Activated CD4-positive, alpha-beta T cell treated with anti-CD3 and anti-CD28 coated beads, Interleukin-2, Interleukin-6, amounts not matched to agents 100 ng/mL and 50 ng/mL, durations not matched to agents 16 hours and 8 hours (primary cell): ENCODE results near the gene IL36G.
A peak's percentile ranks its signal among the peaks of the same experiment; 100 is the strongest.

Source experiments
- DNase-seq: peaks from one replicate; pipeline ENCODE4 v3.0.0-alpha.2; 2020

IL36G gene

DNA sequence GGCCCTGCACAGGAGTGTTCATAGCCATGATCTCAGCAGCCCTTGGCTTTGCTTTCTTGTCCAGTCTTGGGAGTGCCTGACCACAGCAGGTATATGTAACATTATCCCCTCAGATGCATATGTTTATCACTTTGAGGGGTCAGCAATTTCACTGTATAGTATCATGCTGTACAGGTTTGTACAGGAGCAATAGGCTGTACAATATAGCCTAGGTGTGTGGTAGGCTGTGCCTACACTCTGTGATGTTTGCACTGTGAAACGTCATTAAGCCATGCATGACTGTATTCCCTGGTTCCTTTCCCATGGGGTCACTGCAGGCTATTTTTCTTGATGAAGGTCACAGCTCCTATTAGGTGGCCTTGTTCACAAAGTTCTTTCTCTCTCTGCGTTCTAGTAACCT, 4.7 kb upstream of the IL36G start:
- no peak for DNase-seq

DNA sequence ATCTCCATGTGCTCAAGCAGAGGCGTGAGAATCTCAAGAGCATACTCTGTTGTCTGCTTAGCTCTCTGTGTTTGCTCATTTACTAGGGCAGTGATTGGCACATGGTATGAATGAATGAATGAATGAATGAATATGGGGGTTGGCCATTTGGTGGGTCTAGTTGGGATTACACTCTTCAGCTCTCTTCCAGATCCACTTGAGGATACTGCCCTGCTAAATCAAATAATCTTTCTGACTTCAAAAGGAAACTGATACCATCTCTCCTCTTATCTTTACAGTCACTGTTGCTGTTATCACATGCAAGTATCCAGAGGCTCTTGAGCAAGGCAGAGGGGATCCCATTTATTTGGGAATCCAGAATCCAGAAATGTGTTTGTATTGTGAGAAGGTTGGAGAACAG, 1.9 kb downstream of the IL36G start:
- no peak for DNase-seq

DNA sequence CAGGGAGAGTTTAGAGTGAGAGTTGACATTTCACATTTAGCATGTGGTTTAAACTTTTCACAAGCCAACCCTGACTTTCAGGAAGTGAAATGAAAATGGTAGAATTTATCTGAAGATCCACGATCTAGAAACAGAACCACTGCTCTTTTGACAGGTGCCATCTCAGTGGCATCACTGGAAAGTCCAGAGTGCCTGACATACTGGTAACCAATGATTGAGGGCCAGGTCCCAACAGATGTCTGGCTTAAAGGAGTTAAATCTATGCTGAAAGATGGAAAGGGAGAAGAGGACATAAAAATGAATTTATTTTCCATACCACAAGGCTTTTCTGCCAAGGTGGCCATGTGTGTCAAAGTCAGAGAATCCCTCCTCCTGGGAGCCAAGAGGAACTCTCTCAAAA, 2.7 kb downstream of the IL36G start:
- no peak for DNase-seq

DNA sequence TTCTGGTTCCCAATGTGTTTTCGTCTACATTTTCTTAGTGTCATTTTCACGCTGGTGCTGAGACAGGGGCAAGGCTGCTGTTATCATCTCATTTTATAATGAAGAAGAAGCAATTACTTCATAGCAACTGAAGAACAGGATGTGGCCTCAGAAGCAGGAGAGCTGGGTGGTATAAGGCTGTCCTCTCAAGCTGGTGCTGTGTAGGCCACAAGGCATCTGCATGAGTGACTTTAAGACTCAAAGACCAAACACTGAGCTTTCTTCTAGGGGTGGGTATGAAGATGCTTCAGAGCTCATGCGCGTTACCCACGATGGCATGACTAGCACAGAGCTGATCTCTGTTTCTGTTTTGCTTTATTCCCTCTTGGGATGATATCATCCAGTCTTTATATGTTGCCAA, 7.3 kb downstream of the IL36G start:
- DNase-seq, result peak; percentile 15

DNA sequence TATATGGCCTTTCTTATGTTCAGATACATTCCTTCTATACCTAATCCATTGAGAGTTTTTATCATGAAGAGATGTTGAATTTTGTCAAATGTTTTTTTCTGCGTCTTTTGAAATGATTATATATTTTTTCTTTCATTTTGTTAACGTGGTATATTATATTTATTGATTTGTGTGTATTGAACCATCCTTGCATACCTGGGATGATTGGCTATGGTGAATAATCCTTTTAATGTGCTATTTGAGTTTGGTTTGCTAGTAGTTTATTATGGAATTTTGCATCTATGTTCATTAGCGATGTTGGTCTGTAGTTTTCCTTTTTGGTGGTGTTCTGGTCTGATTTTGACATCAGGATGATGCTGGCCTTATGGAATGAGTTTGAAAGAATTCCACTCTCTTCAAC, 11.8 kb downstream of the IL36G start:
- DNase-seq, result no peak

DNA sequence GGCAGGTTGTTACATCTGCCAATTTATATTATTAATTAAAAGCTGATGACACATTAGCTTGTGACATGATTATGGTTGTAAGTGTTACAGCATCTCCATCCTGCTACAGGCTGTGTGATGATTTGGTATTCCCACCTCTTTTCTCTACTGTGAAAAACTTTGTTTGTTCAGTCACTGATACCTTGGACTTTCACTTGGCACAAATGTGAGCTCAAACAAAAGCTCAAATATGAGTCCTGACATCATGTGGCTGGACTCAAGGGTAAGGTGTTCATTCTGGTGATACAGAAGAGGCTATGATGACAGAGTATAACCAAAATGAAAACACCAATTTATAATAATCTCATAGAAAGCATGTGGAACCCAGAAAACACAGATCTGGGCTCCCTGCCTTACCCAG, 16.0 kb downstream of the IL36G start:
- no peak for DNase-seq

DNA sequence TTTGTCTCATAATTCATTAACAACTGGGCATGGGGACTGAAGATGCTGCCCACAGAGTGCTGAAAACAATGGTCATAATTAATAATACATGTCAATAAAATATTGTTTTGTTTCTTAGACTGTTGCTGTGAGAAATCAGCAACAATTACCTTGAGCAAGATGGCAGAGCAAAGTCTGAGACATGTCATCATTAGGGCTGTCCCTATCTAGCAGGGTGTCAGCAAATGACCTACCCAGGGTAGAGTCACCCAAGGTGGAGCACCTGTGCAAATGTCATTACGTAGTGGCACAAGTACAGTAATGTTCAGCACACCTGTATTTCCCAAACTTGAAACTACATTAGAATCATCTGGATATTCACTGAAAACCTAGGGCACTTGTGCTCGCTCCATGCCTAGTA, 16.8 kb downstream of the IL36G start:
- DNase-seq, result no peak

DNA sequence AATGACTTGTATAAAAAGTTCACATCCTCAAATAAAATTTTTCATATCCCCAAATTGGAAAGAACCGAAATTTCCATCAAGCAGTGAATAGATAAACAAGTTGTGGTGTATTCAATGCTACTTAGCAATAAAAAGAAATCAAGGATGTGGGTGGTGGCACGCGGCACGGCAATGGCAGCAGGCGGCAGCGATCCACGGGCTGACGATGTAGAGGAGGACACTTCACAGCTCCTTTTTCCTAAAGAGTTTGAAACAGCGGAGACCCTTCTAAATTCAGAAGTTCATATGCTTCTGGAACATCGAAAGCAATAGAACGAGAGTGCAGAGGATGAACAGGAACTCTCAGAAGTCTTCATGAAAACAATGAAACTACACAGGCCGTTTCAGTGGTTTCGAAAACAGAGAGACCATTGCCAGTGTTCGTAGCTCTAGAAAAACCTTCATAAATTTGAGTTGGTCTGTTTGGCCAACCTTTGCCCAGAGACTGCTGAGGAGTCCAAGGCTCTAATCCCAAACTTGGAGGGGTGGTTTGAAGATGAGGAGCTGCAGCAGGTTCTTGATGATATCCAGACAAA, 17.6 kb downstream of the IL36G start:
- peak; percentile 9 for DNase-seq

DNA sequence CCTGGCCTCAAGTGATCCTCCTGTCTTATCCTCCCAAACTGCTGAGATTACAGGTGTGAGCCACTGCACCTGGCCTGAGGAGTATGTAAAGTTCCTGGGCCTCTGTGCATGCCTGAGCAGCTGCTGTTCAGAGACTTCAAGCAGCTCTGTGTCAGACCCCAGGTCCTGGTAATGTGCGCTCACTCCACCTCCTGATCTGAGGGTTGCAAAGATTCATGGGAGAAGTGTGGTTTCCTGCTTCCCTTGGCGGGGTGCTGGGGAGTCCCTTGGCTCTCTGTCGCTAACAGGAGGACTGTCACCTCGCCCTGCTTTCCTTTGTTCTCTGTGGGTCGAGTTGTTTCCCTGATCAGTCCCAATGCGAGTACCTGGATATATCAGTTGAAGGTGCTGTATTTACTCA, 18.8 kb downstream of the IL36G start:
- peak; percentile 61 for DNase-seq

DNA sequence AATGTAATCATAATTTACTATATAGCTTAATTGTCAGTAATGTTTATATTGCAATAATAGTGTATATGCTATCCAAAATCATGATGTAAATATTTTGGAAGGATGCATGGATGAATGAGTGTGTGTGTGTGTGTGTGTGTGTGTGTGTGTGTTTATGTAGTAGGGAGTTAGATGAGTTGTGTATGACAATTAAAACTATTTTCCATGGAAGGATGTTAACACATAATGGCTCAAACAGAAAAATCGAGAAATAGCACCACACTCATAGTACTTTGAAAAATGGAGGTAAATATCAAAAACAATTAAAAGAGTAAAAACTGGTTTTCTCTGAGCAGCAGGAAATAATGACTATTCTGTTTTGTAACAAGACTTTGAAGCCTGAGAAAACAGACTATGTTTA, 19.3 kb downstream of the IL36G start:
- no peak for DNase-seq

DNA sequence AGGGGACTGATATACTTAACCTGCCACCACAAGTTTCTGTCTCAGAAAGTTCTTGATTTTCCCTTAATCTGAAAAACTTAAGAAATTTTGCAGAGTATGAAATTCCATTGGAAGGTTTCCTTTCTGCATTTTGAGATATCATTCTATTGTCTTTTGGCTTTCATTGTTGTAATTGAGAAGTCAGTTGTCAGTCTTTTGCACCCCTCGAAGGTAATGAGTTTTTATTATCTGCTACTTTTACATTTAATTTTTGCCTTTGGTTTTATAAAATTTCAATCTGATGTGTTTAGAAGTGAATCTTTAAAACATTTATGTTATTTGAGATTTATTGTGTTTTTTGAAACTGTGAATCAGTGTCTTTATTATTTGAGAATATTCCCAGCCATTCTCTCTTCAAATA, 22.6 kb downstream of the IL36G start:
- no peak for DNase-seq

DNA sequence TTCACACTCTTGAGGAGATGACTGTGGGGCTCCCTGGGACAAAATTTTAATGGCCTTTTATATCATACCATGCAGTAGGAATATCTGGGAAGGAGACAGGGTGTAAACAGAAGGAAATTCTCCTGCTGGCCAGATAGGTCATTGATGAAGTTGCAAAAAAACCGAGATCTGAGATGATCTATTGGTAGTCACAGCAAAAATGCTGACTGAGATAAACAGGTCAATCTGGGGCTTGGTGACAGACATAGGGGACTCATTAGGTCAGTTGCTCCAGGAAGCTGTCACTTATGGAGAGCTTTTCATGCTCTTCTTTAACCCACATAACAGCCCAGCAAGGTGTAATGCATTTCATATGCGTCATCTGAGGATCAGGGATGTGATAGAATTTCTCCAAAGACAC, 24.9 kb downstream of the IL36G start:
- no peak for DNase-seq

DNA sequence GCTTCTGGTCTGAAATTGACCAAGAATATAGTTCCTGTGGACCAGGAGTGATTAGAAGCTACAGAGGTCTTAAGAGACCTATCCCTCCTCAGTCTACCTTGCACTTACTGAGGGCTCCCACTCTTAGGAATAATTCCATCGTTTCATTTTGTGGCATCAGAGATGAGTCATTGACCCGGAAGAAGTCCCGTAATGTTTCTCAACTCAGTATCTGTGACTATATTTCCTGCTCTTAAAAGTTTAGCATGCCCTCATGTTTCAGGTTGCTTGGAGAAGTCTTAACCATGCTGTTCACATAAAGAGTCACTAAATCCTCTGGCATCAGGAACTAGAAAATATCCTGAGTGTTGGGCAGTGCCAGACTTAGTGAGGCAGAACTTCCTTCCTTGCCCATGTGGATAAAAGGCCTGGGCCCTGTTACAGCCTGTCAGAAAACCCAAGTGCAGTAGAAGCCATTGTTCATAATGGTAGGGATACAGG, 27.3 kb downstream of the IL36G start, which contains the start of gene IL36A:
Gene IL36A, plus strand, starts transcription at position 430 of the 480 bp plus-strand sequence. CDS start 413 bp downstream, outside the sequence.
- no peak for DNase-seq

DNA sequence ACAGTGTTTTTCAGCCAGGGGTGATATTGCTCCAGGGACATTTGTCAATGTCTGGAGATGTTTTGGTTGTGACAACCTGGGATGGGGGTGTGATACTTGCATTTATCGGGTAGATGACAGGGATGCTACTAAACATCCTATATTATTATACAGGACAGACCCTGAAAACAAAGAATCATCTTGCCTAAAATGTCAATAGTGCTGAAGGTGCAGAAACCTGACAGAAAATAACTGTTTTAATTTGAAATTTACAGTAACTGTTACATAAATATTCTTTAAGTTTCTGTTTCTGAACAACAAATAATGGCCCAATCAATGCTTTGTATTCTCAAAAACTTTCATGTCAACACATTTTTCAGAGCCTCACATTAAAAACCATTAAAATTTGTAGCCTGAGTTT, 29.4 kb downstream of the IL36G start:
- no peak for DNase-seq

DNA sequence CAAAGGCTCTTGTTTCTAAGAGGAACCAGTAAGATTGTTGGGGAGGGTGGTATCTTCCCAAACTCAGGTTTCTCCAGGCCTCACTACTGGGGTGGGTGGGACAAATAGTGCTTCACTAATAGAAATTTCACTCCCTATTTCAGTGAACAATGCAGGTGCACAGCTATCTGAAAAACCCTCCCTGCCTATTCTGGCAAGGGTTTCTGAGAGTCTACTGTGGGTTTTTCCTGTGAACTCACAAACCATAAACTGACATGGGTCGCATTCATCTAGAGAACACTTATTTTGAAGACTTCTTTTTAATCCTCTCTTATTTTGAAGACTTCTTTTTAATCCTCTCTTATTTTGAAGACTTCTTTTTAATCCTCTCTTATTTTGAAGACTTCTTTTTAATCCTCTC, 31.8 kb downstream of the IL36G start:
- no peak for DNase-seq

DNA sequence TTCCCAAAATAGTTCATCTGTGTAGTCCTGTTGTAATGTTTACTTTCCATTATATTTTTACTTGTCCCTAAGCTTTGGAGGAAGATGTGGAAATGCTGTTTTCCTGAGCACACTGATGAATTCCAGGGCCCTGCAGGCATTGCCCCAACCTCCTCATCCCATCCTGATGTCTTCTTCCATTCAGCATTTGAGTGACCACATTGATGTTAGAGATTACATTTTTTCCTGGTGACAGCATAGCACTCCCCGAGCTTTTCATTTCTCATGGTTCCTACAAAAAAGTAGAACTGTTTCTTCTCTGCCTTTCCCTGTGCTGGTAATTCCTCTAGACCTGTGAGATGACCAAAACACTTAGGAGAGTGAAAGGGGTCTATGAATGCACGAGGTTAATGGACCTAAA, 32.3 kb downstream of the IL36G start:
- no peak for DNase-seq

DNA sequence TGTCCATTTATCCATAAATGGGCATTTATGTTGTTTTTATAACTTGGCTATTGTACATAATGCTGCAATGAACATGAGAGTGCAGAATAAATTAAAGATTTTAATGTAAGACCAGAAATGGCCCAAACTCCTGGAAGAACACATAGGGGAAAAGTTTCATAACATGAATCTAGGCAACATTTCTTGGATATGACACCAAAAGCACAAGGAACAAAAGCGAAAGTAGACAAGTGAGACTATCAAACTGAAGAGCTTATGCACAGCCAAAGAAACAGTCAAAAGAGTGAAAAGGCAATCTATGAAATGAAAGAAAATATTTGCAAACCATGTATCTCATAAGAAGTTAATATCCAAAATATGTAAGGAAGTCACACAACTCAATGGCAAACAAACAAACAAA, 33.3 kb downstream of the IL36G start:
- DNase-seq, result no peak

DNA sequence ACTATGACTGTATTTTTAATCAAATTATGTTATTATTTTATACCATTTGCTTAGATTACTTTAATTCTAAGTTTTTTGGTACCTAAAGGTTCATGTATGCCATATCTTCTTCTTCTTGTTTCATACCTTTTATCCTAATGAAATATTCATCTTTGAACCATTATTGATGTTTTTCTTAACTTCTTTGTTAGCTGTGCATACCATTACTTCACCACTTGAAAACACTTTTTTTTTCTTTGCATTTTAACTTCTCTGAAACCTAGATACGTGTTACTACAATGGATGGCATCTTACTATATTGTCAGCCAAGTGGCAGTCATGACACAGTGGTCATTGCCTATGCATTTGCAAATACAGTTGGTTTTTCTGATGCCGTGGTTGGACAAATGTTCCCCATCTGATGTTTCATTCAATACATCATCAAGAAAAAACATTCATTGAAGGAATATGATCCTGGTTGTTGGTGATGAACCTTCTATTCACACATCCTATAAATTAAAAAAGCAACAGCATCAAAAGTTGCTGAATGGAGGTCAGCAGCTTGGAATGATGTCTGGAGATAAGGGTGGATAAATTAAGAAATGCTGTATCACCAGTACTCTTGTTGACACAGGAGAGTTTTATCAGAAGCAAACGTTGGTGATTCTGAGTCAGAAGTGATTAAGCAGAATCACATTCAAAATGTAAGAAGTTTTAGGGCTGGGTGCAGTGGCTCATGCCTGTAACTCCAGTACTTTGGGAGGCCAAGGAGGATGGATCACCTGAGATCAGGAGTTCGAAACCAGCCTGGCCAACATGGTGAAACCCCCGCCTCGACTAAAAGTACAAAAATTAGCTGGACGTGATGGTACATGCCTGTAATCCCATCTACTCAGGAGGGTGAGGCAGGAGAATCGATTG, 34.9 kb downstream of the IL36G start:
- DNase-seq, result no peak

DNA sequence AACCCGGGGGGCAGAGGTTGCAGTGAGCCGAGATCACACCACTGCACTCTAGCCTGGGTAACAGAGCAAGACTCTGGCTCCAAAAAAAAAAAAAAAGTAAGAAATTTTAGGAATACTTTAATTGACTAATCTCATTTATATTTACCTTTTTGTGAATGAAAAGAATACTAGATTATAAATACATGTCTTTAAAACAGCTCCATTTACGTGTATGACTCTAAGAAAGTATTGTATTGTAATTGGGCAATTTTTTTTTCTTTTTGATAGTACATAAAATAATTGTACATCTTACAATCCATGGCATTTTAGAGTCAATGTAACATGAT, 35.5 kb downstream of the IL36G start:
- DNase-seq, result no peak

DNA sequence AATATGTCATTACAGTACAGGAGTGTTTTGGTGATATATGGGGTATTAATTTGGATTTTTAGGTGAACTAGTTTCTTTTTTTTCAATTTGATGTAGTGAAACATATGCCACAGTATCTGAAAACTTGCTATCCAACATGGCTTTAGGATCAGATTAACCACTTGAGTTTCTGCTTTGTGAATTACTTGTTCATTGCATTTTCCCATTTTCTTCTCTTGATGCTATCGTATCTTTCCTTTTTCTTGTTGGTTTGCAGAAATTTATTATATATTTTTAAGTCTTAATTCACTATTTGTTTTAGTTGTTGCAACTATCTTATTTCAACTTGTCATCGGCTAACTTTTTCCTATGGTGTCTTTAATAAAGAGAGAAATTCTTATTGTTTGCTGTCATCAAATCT, 36.3 kb downstream of the IL36G start:
- no peak for DNase-seq

DNA sequence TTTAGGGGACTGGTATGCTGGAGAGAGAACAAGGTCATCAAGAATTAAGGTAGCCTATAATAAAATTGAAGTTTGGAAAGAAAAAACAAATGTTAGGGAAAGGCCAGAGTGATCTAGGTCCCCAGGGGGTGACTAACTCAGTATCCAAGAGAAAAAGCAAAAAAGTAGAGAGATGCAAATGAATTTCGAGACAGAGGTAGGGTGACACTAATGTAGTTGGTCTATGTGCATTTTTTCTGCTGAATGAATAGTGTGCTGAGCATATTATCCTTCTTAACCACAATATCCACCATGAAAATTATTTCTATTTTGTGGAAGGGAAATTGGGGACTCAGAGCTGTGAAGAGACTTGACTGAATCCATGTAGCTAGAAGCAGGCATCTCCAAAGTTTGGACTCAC, 37.2 kb downstream of the IL36G start:
- DNase-seq, result no peak

DNA sequence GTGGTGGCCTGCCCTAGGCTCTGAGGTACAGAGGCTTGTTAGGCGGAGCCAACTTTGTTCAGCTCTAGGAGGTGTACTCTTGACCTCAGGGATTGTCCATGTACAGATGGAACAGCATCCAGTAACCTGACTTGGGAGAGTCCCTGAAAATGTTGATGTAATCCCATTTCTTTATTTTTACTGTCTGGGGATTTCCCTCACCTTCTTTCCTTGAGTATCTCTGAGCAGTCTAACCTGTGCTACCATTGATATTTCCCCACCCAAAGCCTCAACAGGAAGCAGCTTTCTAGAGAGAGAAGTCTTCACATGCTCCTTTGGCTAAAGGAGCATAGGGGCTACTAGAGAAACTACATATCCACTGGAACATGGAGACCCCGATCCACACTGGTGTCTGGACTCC, 37.8 kb downstream of the IL36G start:
- no peak for DNase-seq

DNA sequence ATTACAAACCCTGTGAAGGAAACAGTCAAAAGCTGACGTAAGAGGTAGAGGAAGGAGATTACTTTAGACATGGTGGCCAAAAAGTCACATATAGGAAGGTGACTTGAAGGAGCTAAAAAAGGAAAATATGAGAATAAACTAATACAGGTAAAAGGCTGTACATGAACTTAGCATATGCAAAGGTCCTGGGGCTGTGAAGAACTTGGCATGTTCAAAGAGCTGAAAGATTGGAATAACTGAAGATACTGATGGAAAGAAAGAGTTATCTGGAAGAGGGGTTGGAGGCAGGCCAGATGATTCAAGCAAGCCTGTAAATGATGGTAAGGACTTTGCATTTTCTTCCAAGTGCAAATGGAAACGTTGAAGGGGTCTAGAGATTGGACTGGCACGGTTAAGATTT, 40.7 kb downstream of the IL36G start:
- no peak for DNase-seq

DNA sequence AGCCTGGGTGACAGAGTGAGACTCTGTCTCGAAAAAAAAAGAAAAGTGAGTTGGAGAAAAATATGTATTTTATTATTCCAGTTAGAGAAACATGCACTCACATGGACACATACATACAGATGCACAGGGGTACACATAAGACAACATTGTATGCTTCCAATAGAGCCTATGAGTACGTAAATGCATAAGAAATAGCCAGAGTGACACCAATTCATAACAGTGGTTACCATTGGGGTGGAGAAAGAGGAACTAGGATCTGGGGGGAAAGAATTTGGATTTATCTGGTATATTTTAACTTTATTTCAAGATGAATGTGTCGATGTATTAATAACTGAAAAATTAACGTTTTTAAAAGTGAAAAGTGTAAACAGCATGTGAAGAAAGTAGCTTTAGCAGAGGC, 43.5 kb downstream of the IL36G start:
- DNase-seq, result no peak

DNA sequence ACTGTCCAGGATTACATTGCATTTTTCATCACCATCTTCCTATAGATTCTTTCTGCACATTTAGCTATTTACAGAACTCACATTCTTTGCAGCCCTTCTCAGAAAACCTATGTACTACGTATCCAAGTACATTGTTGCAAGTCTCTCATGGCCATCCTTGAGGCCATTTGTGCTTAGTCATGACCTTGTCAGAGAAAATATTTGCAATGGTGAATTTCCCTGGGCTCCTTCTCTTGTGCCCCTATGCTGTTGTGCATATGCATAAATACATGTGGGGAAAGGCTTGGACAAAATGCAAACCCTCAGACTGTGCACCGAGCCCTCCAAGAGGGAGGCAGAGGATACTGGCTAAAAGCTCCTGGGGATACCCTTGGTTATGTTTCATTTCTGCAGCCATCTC, 47.0 kb downstream of the IL36G start:
- DNase-seq, result no peak
